ENCODE results near the gene IZUMO4.

IZUMO4 gene

DNA sequence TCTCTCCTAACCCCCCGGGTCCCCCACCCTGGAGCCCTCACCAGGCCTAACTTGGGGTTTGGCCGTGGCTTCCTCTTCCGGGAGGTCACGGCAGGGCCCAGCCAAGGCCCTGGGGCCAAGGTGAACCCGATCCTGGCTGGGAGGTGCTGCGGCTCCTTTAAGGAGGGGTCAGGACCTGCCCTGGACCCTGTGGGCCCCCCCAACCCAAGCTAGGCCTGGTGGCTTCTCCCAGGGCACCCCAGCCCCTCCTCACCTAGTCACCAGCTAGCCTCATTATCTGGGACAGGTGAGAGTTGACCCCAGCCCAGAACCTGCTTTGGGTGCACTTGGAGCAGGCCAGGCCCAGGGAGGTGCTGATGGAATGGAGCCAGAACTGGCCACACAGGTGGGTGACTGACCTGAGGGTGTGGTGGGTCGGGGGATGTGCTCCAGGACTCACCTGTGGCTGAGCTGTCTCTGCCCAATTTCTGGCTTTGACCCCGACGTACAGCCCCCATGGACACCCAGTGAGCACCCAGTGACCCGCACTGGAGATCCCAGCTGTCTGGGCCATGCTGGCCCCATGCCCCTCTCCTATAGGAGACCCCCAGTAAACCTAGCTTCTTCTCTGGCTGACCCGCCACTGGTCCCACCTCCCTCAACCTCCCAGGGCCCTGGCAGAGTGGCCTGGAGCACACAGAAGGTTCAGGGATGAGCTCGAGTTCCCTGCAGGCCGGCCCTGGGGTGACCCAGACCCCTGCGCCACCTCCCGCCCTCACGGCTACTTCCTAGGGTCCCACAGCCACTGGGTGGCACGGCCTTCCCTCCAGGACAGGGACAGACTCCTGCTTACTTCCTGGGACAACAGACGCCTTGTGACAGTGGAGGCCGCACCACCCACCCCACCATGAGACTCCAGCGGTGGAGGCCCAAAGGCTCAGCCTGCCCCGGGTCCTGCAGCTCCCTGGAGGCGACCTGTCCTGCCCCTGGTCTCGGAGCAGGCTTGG lies 38.9 kb upstream of the IZUMO4 start:
- no peak overlapping the region for H3K4me3 ChIP-seq
- H3K27me3 ChIP-seq = no peaks in the 10 kb centered on the region
- TF ChIP-seq, protein P1, sequence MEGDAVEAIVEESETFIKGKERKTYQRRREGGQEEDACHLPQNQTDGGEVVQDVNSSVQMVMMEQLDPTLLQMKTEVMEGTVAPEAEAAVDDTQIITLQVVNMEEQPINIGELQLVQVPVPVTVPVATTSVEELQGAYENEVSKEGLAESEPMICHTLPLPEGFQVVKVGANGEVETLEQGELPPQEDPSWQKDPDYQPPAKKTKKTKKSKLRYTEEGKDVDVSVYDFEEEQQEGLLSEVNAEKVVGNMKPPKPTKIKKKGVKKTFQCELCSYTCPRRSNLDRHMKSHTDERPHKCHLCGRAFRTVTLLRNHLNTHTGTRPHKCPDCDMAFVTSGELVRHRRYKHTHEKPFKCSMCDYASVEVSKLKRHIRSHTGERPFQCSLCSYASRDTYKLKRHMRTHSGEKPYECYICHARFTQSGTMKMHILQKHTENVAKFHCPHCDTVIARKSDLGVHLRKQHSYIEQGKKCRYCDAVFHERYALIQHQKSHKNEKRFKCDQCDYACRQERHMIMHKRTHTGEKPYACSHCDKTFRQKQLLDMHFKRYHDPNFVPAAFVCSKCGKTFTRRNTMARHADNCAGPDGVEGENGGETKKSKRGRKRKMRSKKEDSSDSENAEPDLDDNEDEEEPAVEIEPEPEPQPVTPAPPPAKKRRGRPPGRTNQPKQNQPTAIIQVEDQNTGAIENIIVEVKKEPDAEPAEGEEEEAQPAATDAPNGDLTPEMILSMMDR (IDR thresholded peaks at IDR 0.05) = no peak
- peaks cover 10 to 65% (median 46%) of the 10 kb centered on the region in 4 donors for H3K4me1 ChIP-seq
- H3K27ac ChIP-seq = peak overlapping the region; percentile 98 to 100
- no peaks in the 10 kb centered on the region for H3K9me3 ChIP-seq
- H3K36me3 ChIP-seq = no peaks in the 10 kb centered on the region
- intact Hi-C loops (cut with DNase I; ENCODE audit: low total_unique reads) = no loop called here
- no peak for DNase-seq

DNA sequence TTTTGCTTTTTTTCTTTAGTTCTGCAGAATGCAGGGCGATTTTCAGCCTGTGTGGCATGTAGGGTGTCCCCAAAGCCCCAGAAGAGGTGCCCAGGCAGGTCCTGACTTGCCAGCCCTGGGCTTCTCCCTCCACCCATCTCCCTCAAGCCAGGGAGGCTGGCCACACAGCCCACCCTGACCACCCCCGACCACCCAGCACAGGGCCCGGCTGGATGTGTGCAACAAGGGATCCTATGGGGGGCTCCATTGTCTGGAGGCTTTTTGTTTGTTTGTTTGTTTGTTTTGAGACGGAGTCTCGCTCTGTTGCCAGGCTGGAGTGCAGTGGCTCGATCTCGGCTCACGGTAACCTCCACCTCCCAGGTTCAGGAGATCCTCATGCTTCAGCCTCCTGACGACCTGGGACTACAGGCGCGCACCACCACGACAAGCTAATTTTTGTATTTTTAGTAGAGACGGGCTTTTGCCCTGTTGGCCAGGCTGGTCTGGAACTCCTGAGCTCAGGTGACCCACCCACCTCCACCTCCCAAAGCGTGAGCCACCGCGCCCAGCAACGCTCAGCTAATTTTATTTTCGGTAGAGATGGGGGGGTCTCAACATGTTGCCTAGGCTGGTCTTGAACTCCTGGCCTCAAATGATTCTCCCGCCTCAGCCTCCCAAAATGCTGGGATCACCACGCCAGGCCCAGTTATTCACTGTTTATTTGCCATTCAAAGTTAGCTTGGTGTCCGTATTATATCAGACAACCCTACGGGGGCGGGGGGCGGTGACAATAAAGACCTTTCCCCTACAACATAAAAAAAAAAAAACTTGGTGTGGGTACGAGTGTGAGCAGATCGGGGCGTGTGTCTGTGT lies 37.9 kb upstream of the IZUMO4 start:
- Histone ChIP-seq H3K9me3 (no peaks in the 10 kb centered on the region), H3K4me3 (no peak overlapping the region), H3K36me3 (no peaks in the 10 kb centered on the region), H3K27ac (peak overlapping the region; percentile 98 to 100), H3K27me3 (no peaks in the 10 kb centered on the region), H3K4me1 (peaks cover 10 to 65% (median 47%) of the 10 kb centered on the region in 4 donors)
- TF ChIP-seq, protein P1 (IDR thresholded peaks at IDR 0.05) = no peak
- DNase-seq = no peak
- intact Hi-C loops (cut with DNase I; ENCODE audit: low total_unique reads) = no loop called here

DNA sequence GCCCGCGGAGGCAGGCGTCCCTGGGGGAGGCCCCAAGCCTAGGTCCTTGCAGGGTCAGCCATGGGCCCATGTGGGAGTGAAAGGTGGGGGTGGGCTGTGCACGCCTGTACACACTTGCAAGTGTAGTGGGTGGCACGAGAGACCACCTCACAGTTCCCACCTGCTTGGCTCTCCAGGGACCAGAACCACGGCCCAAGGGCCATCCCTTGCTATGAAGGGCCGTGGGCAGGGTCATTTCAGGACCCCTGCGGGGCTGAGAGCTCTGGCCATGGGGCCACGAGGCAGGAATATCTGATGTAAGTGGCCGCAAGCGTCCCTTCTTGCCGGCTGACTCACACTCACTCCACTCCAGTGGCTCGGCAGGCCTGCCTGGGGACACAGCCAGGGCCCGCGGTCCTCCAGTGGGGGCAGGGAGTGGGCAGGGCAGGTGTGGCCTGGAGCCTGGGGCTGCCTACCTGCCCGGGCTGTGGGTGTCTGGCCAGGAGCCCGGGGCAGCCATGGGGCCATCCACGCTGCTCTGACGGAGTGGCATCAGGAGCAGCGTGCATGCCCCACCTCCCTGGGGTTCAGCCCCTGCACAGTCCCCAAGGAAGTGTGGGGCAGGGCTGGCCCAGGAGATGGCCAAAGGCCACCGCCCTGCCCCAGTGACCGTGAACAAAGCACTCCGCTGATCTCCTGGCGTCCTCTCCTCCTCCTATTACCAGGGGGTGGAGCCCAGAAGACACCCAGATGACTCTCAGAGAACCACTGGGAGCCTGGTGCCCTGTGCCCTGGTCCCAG lies 37.1 kb upstream of the IZUMO4 start:
- DNase-seq = peak; percentile 80 to 93

DNA sequence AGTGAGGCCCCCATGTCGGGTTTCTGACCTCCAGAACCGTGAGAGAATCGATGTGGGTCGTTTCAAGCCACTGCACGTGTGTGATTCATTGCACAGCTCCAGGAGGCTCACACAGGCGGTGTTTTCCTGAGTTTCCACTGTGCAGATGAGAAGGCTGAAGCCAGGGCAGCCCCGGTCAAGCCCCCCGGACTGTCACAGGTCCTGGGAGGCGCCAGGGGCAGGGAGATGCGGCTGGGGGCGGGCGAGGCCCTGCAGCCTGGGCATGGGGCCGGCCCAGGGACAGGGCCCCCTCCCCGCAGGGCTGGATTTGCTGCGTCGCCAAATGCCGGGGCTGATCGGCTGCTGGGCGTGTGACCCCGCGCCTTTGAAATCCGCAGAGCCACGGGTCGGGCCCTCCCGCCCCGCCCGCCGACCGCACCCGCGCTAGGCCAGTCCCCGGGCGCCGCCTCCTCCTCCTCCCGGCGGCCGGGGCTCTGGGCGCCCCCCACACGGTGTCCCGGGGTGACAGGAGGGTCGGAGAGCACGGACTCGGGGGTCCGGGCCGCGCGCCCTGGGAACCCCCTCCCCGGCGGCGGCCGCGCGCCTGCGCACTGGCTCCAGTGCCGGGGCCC lies 35.7 kb upstream of the IZUMO4 start:
- H3K9me3 ChIP-seq = no peaks in the 10 kb centered on the region
- H3K36me3 ChIP-seq = no peaks in the 10 kb centered on the region
- peak overlapping the region; percentile 74 to 75 for H3K4me3 ChIP-seq
- intact Hi-C loops (cut with DNase I; ENCODE audit: low total_unique reads) = no loop called here
- H3K27me3 ChIP-seq = no peaks in the 10 kb centered on the region
- peaks cover 10 to 68% (median 51%) of the 10 kb centered on the region in 4 donors for H3K4me1 ChIP-seq
- peak; percentile 66 to 87 for DNase-seq
- H3K27ac ChIP-seq = peak overlapping the region; percentile 98 to 100
- TF ChIP-seq, protein P1 (IDR thresholded peaks at IDR 0.05) = no peak

More for the DNA sequence above, 37.1 kb upstream of the IZUMO4 start:
- TF ChIP-seq, protein P1 (IDR thresholded peaks at IDR 0.05) = no peak
- H3K36me3 ChIP-seq = no peaks in the 10 kb centered on the region
- H3K27me3 ChIP-seq = no peaks in the 10 kb centered on the region
- H3K9me3 ChIP-seq = no peaks in the 10 kb centered on the region
- H3K4me3 ChIP-seq = peak overlapping the region; percentile 16 to 74
- peak overlapping the region; percentile 98 to 100 for H3K27ac ChIP-seq
- intact Hi-C loops (cut with DNase I; ENCODE audit: low total_unique reads) = no loop called here
- H3K4me1 ChIP-seq = peaks cover 10 to 72% (median 53%) of the 10 kb centered on the region in 4 donors
